Right ventricle myocardium inferior (tissue), 1 donor: Measurements from ENCODE around the gene MGRN1. TPM values are rescaled to one million over a fixed set of nuclear protein-coding genes. Genes with fewer than 3 reads are reported as not detected.
"Not testable (repeated sequence)": the region's sequence is repeated elsewhere in the genome, so short reads cannot be mapped to it uniquely, and the experiment has no call there.

Experiments used
- ATAC-seq: fragments of 200-7000 bp; cut with Tn5 transposase; one replicate; pipeline ENCODE4 v1.9.1; 2020; ENCODE audit warnings: mild to moderate bottlenecking, moderate library complexity
- DNase-seq: peaks from one replicate; pipeline ENCODE4 v3.0.0; 2021; ENCODE audit errors: missing footprints
- intact Hi-C: fragments of 100-400 bp; cut with DNase I; formaldehyde crosslinking; loops from one replicate; pipeline ENCODE4 v1.11.0; 2022
- total RNA-seq: library from RNA; stranded (reverse); fragmentation: NEBNext Ultra II Directional; extraction: Animal tissue kit (Norgen Biotek cat#: 25700); gene quantifications from one replicate; pipeline ENCODE4 v1.2.1, GENCODE V29; 2021
- donor health status: DM: no; HTN: yes; CAD: no; lungs with severe emphysema.

Gene MGRN1
- total RNA-seq, 1 donor from 2014 or later = 32.2 TPM

- DNase-seq (no peak), ATAC-seq (no peak)
- intact Hi-C loops = no loop called here
These were observed 17.3 kb downstream of the MGRN1 start for GRCh38 chr16:4641895-4642294.

DNA sequence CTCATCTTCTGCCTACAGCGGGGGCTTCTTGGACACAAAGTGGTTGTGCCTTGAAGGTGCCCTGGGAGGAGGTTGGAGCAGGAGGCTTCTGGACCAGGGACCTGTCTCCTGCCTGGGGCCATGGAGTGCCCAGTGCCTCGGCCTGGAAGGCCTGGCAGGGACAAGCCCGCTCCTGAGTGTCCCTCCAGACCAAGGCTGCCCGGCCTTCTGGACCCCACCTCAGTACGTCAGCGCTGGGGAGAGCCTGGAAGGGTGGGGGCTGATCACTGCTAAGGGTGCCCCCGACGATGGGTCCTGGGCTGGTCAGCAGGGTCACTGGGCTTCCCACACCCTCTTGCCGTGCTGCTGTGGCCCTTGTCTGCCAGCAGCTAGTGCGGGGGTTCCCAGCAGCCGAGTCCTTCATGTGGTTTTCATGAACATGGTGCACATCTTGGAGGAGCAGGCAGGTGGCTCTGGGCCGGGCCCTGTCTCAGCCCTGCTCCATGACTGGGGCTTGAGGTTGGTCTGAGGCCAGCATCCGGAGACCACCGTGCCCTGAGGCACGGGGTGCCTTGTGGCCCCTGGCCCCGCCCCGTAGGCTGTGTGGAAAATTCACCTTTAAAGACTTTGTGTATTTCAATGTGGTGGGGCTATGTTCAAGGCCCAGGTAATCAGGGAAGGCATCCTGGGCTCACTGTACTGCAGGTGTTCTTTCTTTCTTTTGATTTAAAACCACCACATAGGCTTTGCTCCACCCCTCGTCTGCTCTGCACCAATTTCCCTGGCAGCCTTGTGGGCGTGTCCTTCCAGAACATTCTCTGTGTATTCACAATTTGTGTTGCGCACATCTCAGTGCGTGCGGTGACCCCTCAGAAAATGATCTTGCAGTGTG, 22.4 kb downstream of the MGRN1 start:
- DNase-seq (peak; percentile 35), ATAC-seq (no peak)
- intact Hi-C loops = no loop called here

DNA sequence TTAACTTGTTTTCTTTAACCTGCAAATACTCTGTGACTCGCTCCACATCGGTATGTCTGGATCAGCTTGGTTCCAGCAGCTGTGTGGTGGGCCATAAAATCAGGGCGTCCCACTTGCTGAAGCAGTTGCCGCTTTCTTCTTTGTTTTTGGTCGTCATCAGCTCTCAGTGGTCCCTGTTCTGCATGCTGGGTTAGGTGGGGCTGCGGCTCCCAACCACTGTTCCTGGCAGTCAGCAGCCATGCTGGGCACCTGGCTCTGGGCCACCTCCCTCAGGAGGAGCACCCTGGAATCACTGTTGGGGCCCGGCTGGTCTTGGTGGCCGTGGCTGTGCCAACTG, 23.0 kb downstream of the MGRN1 start:
- intact Hi-C loops = no loop called here

DNA sequence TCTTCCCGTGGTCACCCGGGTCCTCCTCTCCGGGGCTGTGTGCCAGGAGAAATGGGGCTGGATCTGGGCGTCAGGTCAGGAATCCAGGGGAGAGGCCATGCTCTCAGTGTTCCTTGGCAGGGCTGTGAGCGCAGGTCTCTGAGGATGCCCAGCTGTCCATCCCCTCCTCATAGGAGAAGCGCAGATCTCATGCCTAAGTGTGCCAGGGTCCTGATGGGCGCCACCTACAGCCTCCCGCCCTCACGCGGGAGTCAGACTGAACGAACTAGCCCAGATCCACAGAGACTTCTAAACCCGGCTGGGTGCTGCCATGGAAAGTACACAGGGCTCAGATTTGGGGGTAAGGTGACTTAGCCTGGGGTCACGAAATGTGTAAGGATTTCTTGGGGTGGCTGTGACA, 24.3 kb downstream of the MGRN1 start:
- no peak for ATAC-seq
- intact Hi-C loops = no loop called here

More for the DNA sequence above, 23.0 kb downstream of the MGRN1 start:
- ATAC-seq = no peak
- DNase-seq = peak; percentile 33

DNA sequence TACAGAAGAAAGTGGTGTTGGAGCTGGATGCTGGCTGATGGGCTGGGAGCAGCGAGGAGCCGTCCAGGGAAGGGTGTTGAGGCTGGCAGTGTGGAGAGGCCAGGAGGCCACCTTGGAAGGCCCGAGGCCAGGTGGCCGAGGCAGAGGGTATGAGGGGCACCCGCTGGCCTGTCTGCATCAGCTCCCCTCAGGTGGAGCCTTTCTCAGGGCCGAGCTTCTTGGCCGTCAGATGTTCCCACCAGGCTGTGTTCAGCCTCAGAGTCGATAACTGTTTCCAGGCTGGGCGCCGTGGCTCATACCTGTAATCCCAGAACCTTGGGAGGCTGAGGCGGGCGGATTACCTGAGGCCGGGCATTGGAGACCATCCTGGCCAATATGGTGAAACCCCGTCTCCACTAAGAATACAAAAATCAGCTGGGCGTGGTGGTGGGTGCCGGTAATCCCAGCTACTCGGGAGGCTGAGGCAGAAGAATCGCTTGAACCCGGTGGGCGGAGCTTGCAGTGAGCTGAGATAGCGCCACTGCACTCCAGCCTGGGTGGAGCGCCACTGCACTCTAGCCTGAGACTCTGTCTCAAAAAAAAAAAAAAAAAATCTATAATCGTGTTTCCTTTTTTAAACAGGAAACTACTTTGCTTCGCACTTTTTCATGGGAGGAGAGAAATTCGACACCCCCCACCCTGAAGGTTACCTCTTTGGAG, 25.3 kb downstream of the MGRN1 start:
- intact Hi-C loops = no loop called here
- ATAC-seq = no peak
- DNase-seq = peak; percentile 55

More for the DNA sequence above, 24.3 kb downstream of the MGRN1 start:
- peak; percentile 52 for DNase-seq

GRCh38 chr16:4650443-4651074, 25.9 kb downstream of the MGRN1 start:
- intact Hi-C loops = not testable (repeated sequence)
- peak; percentile 24 for ATAC-seq
- DNase-seq = peak; percentile 84

DNA sequence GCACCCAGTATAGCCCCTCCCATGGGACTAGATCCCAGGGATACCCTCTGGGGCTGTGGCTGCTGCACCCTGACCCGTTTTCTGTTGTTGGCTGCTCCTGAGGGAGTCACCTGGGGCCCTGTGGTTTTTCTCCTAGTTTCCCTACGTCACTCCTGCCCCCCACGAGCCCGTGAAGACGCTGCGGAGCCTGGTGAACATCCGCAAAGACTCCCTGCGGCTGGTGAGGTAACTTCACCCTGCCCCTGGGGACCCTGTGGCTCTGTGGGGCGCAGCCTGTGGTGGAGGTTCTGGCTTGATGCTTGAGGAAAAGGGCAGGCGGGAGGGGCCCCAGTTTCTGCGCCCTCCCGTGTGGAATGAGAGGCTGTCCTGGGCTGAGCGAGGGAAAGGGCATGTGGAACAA, 27.2 kb downstream of the MGRN1 start:
- ATAC-seq (no peak), DNase-seq (peak; percentile 46)
- intact Hi-C loops = no loop called here

GRCh38 chr16:4652561-4652960, 27.9 kb downstream of the MGRN1 start:
- DNase-seq (peak; percentile 71), ATAC-seq (no peak)
- intact Hi-C loops = no loop called here

DNA sequence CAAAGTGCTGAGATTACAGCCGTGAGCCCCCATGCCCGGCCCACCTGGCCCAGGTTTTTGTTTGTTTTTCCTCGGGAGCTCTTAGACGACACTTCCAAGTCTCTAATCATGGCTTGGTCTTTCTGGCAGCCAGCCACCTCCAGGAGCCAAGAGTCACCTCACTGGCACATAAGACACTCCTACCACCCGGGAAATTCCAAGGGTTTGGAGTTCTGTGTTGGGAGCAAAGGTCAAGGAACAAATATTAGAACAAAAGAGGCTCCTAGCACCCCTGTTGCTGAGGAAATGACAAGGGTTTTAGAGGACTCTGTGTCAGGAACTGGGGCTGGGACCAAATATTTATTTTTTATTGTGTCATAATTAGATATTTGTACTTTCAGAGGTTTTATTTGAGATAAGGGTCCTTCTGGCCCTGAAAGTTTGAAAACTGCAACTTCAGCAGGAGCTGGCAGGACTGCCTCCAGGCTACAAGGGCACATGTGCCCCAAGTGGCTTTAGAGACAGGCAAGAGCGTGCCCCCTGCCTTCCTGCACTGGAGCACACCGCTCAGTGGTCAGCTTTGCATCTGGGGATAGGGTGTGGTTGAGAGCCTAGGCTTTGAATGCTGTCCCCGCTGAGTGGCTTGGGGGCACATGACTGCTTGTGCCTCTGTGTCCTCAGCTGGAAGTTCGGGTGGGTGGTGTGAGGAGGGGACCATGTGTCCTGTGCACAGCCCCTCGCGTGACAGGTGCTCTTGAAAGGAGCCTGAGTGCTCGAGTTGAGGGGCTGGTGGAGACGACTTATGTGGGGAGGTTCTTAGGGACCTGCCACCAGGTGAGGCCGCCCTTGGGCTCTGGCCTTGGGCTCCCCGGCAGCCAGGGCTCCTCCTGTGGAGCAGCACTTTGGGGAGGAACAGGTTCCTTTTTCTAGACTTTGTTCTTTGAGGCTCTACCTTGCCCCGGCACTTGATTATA, 29.7 kb downstream of the MGRN1 start:
- no peak for ATAC-seq
- intact Hi-C loops = no loop called here
- peak; percentile 27 for DNase-seq

DNA sequence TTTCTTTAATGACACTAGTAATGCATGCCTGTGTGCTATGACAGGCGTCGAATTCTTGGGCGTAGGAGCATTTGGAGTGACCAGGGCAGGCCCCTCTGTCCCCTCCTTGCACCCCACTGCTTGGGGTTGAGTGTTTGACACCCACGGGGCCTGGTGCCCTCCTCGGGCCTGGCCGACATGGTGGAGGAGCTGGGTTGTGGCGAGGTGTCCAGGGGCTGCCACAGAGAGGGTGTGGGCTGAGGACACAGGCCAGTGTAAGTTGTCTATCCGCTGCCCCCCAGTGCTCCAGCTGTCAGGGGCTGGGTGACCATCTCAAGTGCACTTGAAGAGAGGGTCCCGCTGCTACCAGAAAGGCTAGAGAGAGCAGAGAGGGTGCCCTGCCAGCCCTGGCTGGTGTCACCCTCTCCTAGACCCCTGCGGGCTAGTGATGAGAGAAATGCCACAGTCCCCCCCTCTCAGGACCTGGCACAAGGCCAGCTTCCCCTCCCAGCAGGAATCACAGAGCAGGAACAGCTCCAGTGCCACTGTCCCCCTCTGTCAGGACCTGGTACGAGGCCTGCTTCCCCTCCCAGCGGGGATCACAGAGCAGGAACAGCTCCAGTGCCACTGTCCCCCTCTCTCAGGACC, 30.5 kb downstream of the MGRN1 start:
- ATAC-seq (no peak), DNase-seq (peak; percentile 58)
- intact Hi-C loops = no loop called here

DNA sequence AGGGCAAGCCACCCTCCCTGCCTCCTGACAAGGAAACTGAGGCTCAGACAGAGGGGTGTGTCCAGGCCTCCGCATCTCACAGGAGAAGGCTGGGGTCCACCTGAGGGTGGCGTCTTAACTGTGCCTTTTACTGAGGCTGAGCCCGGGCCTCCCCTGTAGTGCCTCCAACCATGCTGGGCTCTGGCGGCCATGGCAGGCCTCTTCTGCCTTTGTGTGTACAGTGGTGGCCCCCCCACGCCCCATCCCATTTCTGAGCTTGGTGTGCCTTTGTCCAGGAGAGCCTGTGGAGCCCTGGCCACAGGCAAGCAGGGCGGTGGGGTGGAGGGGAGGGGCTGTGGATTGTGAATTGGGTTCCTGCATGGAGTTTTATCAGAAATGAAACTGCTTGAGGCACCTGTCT, 31.2 kb downstream of the MGRN1 start:
- ATAC-seq (no peak), DNase-seq (peak; percentile 51)
- intact Hi-C loops = no loop called here

GRCh38 chr16:4656221-4656620, 31.6 kb downstream of the MGRN1 start:
- ATAC-seq (no peak), DNase-seq (peak; percentile 54)
- intact Hi-C loops = no loop called here

DNA sequence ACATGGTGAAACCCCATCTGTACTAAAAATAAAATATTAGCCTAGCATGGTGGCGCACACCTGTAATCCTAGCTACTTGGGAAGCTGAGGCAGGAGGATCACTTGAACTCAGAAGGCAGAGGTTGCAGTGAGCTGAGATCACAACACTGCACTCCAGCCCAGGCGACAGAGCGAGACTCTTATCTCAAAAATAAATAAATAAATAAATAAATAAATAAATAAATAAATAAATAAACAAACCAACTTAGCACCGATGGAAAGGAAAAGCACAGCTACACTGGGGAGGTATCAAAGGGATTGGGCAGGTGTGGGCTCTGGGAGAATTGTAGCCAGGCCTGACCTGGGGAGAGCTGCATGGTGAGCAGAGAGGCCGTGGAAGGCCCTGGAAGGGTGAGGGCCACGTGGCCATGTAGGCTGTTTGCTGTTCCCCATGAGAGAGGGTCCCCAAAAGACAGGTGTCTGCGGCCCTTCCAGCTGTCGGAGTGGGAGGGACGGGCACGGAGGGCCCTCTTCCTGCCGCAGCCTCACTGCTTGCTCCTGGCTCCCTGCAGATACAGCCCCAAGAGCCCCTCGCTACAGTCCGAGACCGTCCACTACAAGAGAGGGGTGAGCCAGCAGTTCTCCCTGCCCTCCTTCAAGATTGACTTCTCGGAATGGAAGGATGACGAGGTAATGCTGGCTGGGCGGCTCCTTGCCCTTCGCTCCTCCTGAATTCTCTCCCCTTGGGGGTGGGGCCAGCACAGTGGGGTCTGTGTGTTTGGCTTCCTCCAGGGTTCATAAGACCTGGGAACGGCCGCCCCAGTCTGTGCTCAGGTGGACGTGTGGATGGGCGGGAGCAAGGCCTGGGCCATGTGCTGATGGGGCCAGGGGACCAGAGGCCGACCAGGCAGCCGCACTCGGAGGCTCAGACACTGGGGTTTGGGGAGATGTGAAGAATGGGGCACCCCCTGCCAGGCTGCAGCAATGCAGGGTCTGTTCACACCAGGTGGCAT, 32.4 kb downstream of the MGRN1 start:
- intact Hi-C loops = no loop called here
- ATAC-seq (no peak), DNase-seq (peak; percentile 55)

- no peak for ATAC-seq
These were observed 35.0 kb downstream of the MGRN1 start for GRCh38 chr16:4659363-4660353.

GRCh38 chr16:4660454-4661007, 35.9 kb downstream of the MGRN1 start:
- ATAC-seq (no peak), DNase-seq (peak; percentile 68)
- intact Hi-C loops = no loop called here

More at GRCh38 chr16:4659363-4660353, 35.0 kb downstream of the MGRN1 start:
- DNase-seq = peak; percentile 48
- intact Hi-C loops = no loop called here

DNA sequence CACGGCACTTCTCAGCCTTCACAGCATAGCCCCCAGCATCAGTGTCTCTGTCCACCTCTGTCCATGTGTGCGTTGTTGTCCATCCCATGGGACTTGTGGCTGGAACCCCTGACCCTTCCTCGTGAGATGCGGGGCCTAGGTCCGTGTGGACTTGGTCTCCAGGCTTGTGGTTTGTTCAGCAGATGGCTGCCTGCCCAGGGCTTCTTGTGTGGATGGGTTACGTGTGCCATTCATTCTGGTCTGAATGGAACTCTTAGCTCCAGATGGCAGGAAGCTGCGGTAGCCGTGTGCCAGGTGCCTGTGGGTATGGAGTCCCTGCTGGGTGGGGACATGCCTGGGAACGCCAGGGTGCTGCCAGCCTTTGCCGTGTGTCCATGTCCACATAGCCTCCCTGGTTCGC, 37.0 kb downstream of the MGRN1 start:
- ATAC-seq (no peak), DNase-seq (no peak)
- intact Hi-C loops = no loop called here
